22Rv1 (cell line): ENCODE data around the gene KIRREL2.

Experiments used
- H3K27ac ChIP-seq: fragments of 450-650 bp; 2 replicates; pipeline ENCODE4 v1.5.1; 2017
- CTCF ChIP-seq: fragments of 450-650 bp; IDR thresholded peaks from 2 replicates; pipeline ENCODE4 v1.5.1; 2017; ENCODE audit warnings: mild to moderate bottlenecking
- ZFX ChIP-seq: fragments of 450-650 bp; IDR thresholded peaks from 2 replicates; pipeline ENCODE4 v1.6.1; 2017; ENCODE audit warnings: antibody characterized with exemption, borderline replicate concordance

The KIRREL2 gene

GRCh38 chr19:35853038-35853756 is 3.5 kb upstream of the KIRREL2 start:
- TF ChIP-seq ZFX, result no peak
- TF ChIP-seq CTCF, result no peak
- no peak overlapping the region for H3K27ac ChIP-seq

- no peak overlapping the region for H3K27ac ChIP-seq
- TF ChIP-seq CTCF (no peak), ZFX (no peak)
Measured at GRCh38 chr19:35858311-35858710, 1.6 kb downstream of the KIRREL2 start.

GRCh38 chr19:35859414-35859813 is 2.7 kb downstream of the KIRREL2 start:
- H3K27ac ChIP-seq, result no peak overlapping the region
- TF ChIP-seq ZFX (no peak), CTCF (no peak)

GRCh38 chr19:35860436-35860817 is 3.7 kb downstream of the KIRREL2 start:
- TF ChIP-seq ZFX (no peak), CTCF (no peak)
- no peak overlapping the region for H3K27ac ChIP-seq

GRCh38 chr19:35860818-35861639 is 4.3 kb downstream of the KIRREL2 start:
- H3K27ac ChIP-seq, result no peak overlapping the region
- TF ChIP-seq ZFX (no peak), CTCF (no peak)

GRCh38 chr19:35861640-35862160 is 5.0 kb downstream of the KIRREL2 start:
- no peak overlapping the region for H3K27ac ChIP-seq
- TF ChIP-seq CTCF (no peak), ZFX (no peak)

GRCh38 chr19:35862528-35862927 is 5.8 kb downstream of the KIRREL2 start:
- TF ChIP-seq ZFX (no peak), CTCF (no peak)
- H3K27ac ChIP-seq, result no peak overlapping the region; the same call in 1 of the 2 replicates
